K562 (cell line): ENCODE results near the gene ATF3. TPM values are rescaled to one million over a fixed set of nuclear protein-coding genes. Genes with fewer than 3 reads are reported as not detected.

ENCODE experiments used
- MYBL2 ChIP-seq, 2 experiments: fragments of 450-650 bp in 1 of 2; sonication (generic) in 1 of 2; formaldehyde crosslinking in 1 of 2; IDR thresholded peaks; 2 replicates each; pipeline versions ENCODE4 v1.6.1 to v1.8.1; 2017 to 2022; ENCODE audit warnings: borderline replicate concordance in 1 of 2, inconsistent platforms in 1 of 2, low read depth in 1 of 2, mild to moderate bottlenecking in 1 of 2, missing genetic modification reagents in 1 of 2, moderate library complexity in 1 of 2
- PML ChIP-seq: IDR thresholded peaks from 2 replicates; pipeline ENCODE4 v1.6.1; 2012; ENCODE audit warnings: low read length, inconsistent platforms
- RERE ChIP-seq: sonication (generic); formaldehyde crosslinking; IDR thresholded peaks from 2 replicates; pipeline ENCODE4 v1.8.0; 2023; ENCODE audit warnings: missing genetic modification reagents, mild to moderate bottlenecking, borderline replicate concordance
- TRIM25 ChIP-seq: fragments of 450-650 bp; IDR thresholded peaks from 2 replicates; pipeline ENCODE4 v1.7.0; 2016; ENCODE audit warnings: borderline replicate concordance
- ZNF561 ChIP-seq: fragments of 450-650 bp; formaldehyde crosslinking; conservative IDR thresholded peaks from 2 replicates; pipeline ENCODE4 v1.4.0; 2020; ENCODE audit warnings: mild to moderate bottlenecking, moderate library complexity
- polyA plus RNA-seq, 8 experiments: library from polyadenylated mRNA; depleted of rRNA in 4 of 8; stranded (reverse) in 5 of 8; unstranded in 3 of 8; fragments of >200 nt; fragmentation: Nextera tagmentation in 2 of 8; fragmentation: Illumina TruSeq in 1 of 8; extraction: Ambion mirVana in 2 of 8; extraction: Trizol in 1 of 8; gene quantifications; 2 replicates each; pipeline versions ENCODE4 v1.2.1 to v1.2.3, GENCODE V29; 2011 to 2014; ENCODE audit warnings: inconsistent platforms in 1 of 8, missing spikeins in 1 of 8
- total RNA-seq, 7 experiments: library from RNA; depleted of rRNA in 6 of 7; stranded (reverse); fragments of >200 nt in 6 of 7; fragmentation: Illumina TruSeq in 2 of 7; extraction: Trizol in 2 of 7; gene quantifications; 2 replicates each; pipeline versions ENCODE4 v1.2.1 to v1.2.3, GENCODE V29; 2011 to 2021; ENCODE audit warnings: low replicate concordance in 1 of 7
- TF ChIP-seq, protein P1 (sequence below): fragments of 250-450 bp; sonication (Bioruptor Pico); IDR thresholded peaks from 2 replicates; pipeline ENCODE4 v1.9.0; 2021; ENCODE audit warnings: mild to moderate bottlenecking
- TF ChIP-seq, protein P2 (sequence below): fragments of 250-450 bp; sonication (Bioruptor Pico); IDR thresholded peaks from 2 replicates; pipeline ENCODE4 v1.5.0; 2020; ENCODE audit warnings: mild to moderate bottlenecking

ATF3 gene
- total and polyA plus RNA-seq, 9 of the 15 experiments (the other 6 are each of a cell fraction or from before 2014, with no cell fraction given): 3.5 to 28.2 (median 19.8) TPM

- TF ChIP-seq, protein P1, sequence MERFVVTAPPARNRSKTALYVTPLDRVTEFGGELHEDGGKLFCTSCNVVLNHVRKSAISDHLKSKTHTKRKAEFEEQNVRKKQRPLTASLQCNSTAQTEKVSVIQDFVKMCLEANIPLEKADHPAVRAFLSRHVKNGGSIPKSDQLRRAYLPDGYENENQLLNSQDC (CRISPR knock-in tag): no peak
- TF ChIP-seq MYBL2 (IDR thresholded peaks at IDR 0.05; ENCODE audit: low read depth): no peak
- no peak for TF ChIP-seq MYBL2 (CRISPR knock-in tag; IDR thresholded peaks at IDR 0.05; ENCODE audit: borderline replicate concordance)
- TF ChIP-seq RERE (CRISPR knock-in tag): no peak
- TF ChIP-seq, protein P2, sequence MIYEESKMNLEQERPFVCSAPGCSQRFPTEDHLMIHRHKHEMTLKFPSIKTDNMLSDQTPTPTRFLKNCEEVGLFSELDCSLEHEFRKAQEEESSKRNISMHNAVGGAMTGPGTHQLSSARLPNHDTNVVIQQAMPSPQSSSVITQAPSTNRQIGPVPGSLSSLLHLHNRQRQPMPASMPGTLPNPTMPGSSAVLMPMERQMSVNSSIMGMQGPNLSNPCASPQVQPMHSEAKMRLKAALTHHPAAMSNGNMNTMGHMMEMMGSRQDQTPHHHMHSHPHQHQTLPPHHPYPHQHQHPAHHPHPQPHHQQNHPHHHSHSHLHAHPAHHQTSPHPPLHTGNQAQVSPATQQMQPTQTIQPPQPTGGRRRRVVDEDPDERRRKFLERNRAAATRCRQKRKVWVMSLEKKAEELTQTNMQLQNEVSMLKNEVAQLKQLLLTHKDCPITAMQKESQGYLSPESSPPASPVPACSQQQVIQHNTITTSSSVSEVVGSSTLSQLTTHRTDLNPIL (CRISPR knock-in tag): no peak
- no peak for TF ChIP-seq TRIM25
- TF ChIP-seq ZNF561: no peak
- TF ChIP-seq PML: no peak
Measured at GRCh38 chr1:212566522-212567479, 41.8 kb upstream of the ATF3 start (continued).
